GM13977 (cell line): Measurements from ENCODE around the gene GSG1L.

Experiments used
- DNase-seq: peaks from one replicate; pipeline ENCODE4 v3.0.0; 2012; ENCODE audit warnings: low spot score
- CTCF ChIP-seq: IDR thresholded peaks from 2 replicates; pipeline ENCODE4 v1.5.1; 2012; ENCODE audit warnings: mild to moderate bottlenecking, control low read depth; ENCODE audit not compliant: insufficient read depth; ENCODE audit errors: extremely low read depth, missing control alignments
- in situ Hi-C: fragments of 300-500 bp; cut with MboI; formaldehyde crosslinking; loops from one replicate; pipeline ENCODE4 v1.12.0; 2022; ENCODE audit warnings: low sequenced_read_pairs, low pct_unique_long_range_greater_than_20kb, mixed read lengths, inconsistent platforms; ENCODE audit not compliant: unreplicated experiment

Gene GSG1L

GRCh38 chr16:27849621-27850020 lies 213.9 kb downstream of the GSG1L start:
- TF ChIP-seq CTCF: no peak
- no peak for DNase-seq
- in situ Hi-C loops: no loop called here

GRCh38 chr16:27847030-27847550 lies 216.4 kb downstream of the GSG1L start:
- in situ Hi-C loops: no loop called here
- DNase-seq: no peak
- no peak for TF ChIP-seq CTCF

GRCh38 chr16:27844826-27845225 lies 218.7 kb downstream of the GSG1L start:
- no peak for TF ChIP-seq CTCF
- no peak for DNase-seq
- in situ Hi-C loops: no loop called here

GRCh38 chr16:27843800-27844199 lies 219.7 kb downstream of the GSG1L start:
- DNase-seq: no peak
- in situ Hi-C loops: no loop called here
- no peak for TF ChIP-seq CTCF

- no peak for TF ChIP-seq CTCF
- no peak for DNase-seq
- in situ Hi-C loops: no loop called here
These were observed 221.6 kb downstream of the GSG1L start for GRCh38 chr16:27841911-27842310.

- TF ChIP-seq CTCF: no peak
- DNase-seq: no peak
- in situ Hi-C loops: no loop called here
These were observed 222.3 kb downstream of the GSG1L start for GRCh38 chr16:27841061-27841801.
